Neuronal stem cell (in vitro differentiated cells): ENCODE data around the gene GRWD1.
A peak's percentile ranks its signal among the peaks of the same experiment; 100 is the strongest.

Experiments used
- DNase-seq: peaks from one replicate; pipeline ENCODE4 v3.0.0-alpha.2; 2013; ENCODE audit warnings: low spot score
- H2AFZ ChIP-seq: one replicate; pipeline ENCODE4 v1.6.1; 2013; ENCODE audit warnings: mild to moderate bottlenecking, low read length, inconsistent platforms
- H2AK5ac ChIP-seq: 2 replicates; pipeline ENCODE4 v1.6.1; 2013; ENCODE audit warnings: low read depth, mild to moderate bottlenecking, inconsistent platforms, low read length, moderate library complexity, mixed read lengths
- H2BK120ac ChIP-seq: 2 replicates; pipeline ENCODE4 v1.6.1; 2013; ENCODE audit warnings: low read depth, mild to moderate bottlenecking, inconsistent platforms, low read length, moderate library complexity, mixed read lengths
- H2BK12ac ChIP-seq: one replicate; pipeline ENCODE4 v1.6.1; 2013; ENCODE audit warnings: low read length, inconsistent platforms
- H2BK15ac ChIP-seq: 2 replicates; pipeline ENCODE4 v1.6.1; 2013; ENCODE audit warnings: mild to moderate bottlenecking, low read length, inconsistent platforms, mixed read lengths
- H2BK5ac ChIP-seq: one replicate; pipeline ENCODE4 v1.6.1; 2013; ENCODE audit warnings: inconsistent platforms, mild to moderate bottlenecking, low read length, moderate library complexity
- H3K14ac ChIP-seq: one replicate; pipeline ENCODE4 v1.6.1; 2013; ENCODE audit warnings: low read length, inconsistent platforms
- H3K18ac ChIP-seq: 2 replicates; pipeline ENCODE4 v1.6.1; 2013; ENCODE audit warnings: low read length, inconsistent platforms
- H3K23ac ChIP-seq: 2 replicates; pipeline ENCODE4 v1.6.1; 2013; ENCODE audit warnings: low read depth, mild to moderate bottlenecking, mixed read lengths, low read length, inconsistent platforms; ENCODE audit not compliant: poor library complexity
- H3K27ac ChIP-seq: replicated peaks from 3 replicates; pipeline ENCODE4 v1.5.1; 2013; ENCODE audit warnings: low read length, inconsistent platforms
- H3K27me3 ChIP-seq, 3 experiments: 2 replicates each; pipeline ENCODE4 v1.6.1; 2013; ENCODE audit warnings: low read length in 3 of 3, mild to moderate bottlenecking in 2 of 3, inconsistent platforms in 1 of 3, low read depth in 1 of 3, mixed read lengths in 1 of 3, moderate library complexity in 1 of 3; ENCODE audit not compliant: control insufficient read depth in 3 of 3, insufficient read depth in 3 of 3
- H3K36me3 ChIP-seq, 2 donors: replicated peaks in 1 of 2; 2 replicates each; pipeline ENCODE4 v1.6.1; 2013; ENCODE audit warnings: low read length in 2 of 2; ENCODE audit not compliant: control insufficient read depth in 2 of 2, insufficient read depth in 2 of 2
- H3K4ac ChIP-seq: 2 replicates; pipeline ENCODE4 v1.6.1; 2013; ENCODE audit warnings: inconsistent platforms, mild to moderate bottlenecking, low read length, moderate library complexity
- H3K4me1 ChIP-seq, 2 donors: 1 replicate in 1 of 2; 2 replicates in 1 of 2; pipeline ENCODE4 v1.6.1; 2013; ENCODE audit warnings: low read length in 2 of 2, low read depth in 1 of 2; ENCODE audit not compliant: control insufficient read depth in 2 of 2, insufficient read depth in 1 of 2
- H3K4me2 ChIP-seq: one replicate; pipeline ENCODE4 v1.6.1; 2013; ENCODE audit warnings: mild to moderate bottlenecking, low read length, inconsistent platforms; ENCODE audit not compliant: insufficient read depth, poor library complexity, severe bottlenecking
- H3K4me3 ChIP-seq, 2 donors: 2 replicates each; pipeline ENCODE4 v1.5.1; 2013; ENCODE audit warnings: low read length in 2 of 2, mild to moderate bottlenecking in 2 of 2, inconsistent platforms in 1 of 2, moderate library complexity in 1 of 2
- H3K79me1 ChIP-seq: one replicate; pipeline ENCODE4 v1.6.1; 2013; ENCODE audit warnings: low read depth, mild to moderate bottlenecking, inconsistent platforms, low read length, moderate library complexity
- H3K9ac ChIP-seq: one replicate; pipeline ENCODE4 v1.6.1; 2013; ENCODE audit warnings: mild to moderate bottlenecking, low read depth, low read length, inconsistent platforms; ENCODE audit not compliant: poor library complexity
- H3K9me3 ChIP-seq, 2 donors: replicated peaks in 1 of 2; 2 replicates each; pipeline versions ENCODE3 to v1.6.1; 2013; ENCODE audit warnings: low read length in 2 of 2, mild to moderate bottlenecking in 2 of 2, inconsistent platforms in 1 of 2, low read depth in 1 of 2, mixed read lengths in 1 of 2, moderate library complexity in 1 of 2; ENCODE audit not compliant: control insufficient read depth in 2 of 2, insufficient read depth in 1 of 2
- H4K8ac ChIP-seq: one replicate; pipeline ENCODE4 v1.6.1; 2013; ENCODE audit warnings: low read depth, mild to moderate bottlenecking, inconsistent platforms, low read length, moderate library complexity
- H4K91ac ChIP-seq: one replicate; pipeline ENCODE4 v1.6.1; 2013; ENCODE audit warnings: low read length, low read depth, mild to moderate bottlenecking, inconsistent platforms; ENCODE audit not compliant: poor library complexity
- WGBS, 2 donors: extraction: QIAGEN DNeasy Blood & Tissue Kit; methylation state at CpG; one replicate each; pipeline ENCODE4 v1.1.7; 2013; ENCODE audit warnings: missing lambda C conversion rate in 2 of 2, mixed read lengths in 1 of 2; ENCODE audit not compliant: insufficient read length in 2 of 2, insufficient replicate concordance in 1 of 2; ENCODE audit errors: extremely low coverage in 2 of 2; 5-methylcytosine and 5-hydroxymethylcytosine counted together

Gene GRWD1

DNA sequence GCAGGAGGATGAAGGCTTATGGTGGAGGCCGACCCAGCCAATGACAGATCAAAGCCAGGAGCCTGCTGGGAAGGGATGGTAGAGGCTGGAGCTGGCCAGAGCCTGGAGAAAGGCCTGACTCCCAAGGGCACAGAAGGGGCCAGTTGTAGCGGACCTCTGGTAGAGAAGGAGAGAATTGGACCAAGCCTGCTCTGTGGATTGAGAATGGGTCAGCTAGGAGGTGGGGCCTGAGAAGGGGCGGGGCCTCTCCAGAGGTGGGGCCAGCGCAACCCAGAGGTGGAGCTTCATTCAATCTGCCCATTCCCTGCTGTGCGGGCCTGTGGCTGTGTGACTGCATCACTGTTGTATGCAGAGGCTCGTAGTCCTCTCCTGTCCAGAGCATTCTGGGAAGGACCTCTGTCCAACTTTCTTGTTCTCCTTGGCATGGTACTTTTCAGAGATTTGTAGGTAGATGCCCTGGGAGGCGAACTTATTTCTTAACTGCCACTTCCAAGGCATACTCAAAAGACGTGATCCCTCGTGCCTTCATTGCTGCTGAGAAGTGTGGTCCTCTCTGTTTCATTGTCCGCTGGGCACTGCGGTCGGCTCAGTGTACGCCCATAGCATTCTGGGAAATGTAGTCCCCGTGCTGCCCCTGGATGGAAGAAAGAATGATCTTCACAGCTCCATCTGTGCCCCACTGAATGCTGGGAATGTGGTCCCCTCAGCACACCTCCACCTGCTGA, 45.6 kb upstream of the GRWD1 start:
- peaks cover 11 to 36% (median 32%) of the 10 kb centered on the region in 3 experiments for H3K27me3 ChIP-seq
- H2BK12ac ChIP-seq = no peak overlapping the region
- peak overlapping the region; percentile 56 for H3K27ac ChIP-seq
- H2BK15ac ChIP-seq = no peak overlapping the region
- no peak overlapping the region for H3K14ac ChIP-seq
- H3K9me3 ChIP-seq = no peaks in the 10 kb centered on the region
- DNase-seq = no peak
- no peak overlapping the region for H4K8ac ChIP-seq
- H2BK120ac ChIP-seq = no peak overlapping the region
- H2BK5ac ChIP-seq = no peak overlapping the region
- H4K91ac ChIP-seq = no peak overlapping the region
- H2AK5ac ChIP-seq = peak overlapping the region; percentile 46
- H3K9ac ChIP-seq = no peak overlapping the region
- H3K4ac ChIP-seq = no peak overlapping the region
- WGBS, 2 donors = no CpG with 5 or more reads among the region's 14 CpGs
- peak overlapping the region; percentile 44 for H3K18ac ChIP-seq
- peak overlapping the region; percentile 70 for H2AFZ ChIP-seq
- H3K4me1 ChIP-seq = peaks cover 19 to 20% of the 10 kb centered on the region in 2 donors
- H3K36me3 ChIP-seq = no peaks in the 10 kb centered on the region
- no peaks in the 10 kb centered on the region for H3K79me1 ChIP-seq
- no peak overlapping the region for H3K23ac ChIP-seq
- peak overlapping the region; percentile 35 for H3K4me2 ChIP-seq
- H3K4me3 ChIP-seq = peak overlapping the region in 1 of 2 donors; percentile 44

DNA sequence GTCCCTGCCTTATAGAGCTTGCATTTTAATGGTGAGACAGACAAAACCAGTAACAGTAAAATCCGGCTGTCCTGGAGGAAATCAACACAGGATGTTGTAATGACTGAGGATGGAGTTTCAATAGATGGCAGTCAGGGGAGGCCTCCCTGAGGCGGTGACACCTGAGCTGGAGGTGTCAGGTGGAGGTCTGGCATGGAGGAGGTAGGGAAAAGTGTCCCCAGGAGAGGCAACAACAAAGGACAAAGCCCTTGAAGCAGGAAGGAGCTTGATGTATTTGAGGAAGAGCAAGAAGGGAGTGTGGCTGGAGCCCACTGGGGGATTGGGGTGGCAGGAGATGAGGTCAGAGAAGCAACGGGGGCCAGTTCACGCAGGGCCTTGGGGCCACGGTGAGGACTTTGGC, 44.5 kb upstream of the GRWD1 start:
- Histone ChIP-seq H3K9ac (no peak overlapping the region), H3K79me1 (no peaks in the 10 kb centered on the region), H2BK5ac (no peak overlapping the region), H3K18ac (no peak overlapping the region), H3K27me3 (peaks cover 5 to 25% (median 21%) of the 10 kb centered on the region in 3 experiments), H3K9me3 (no peaks in the 10 kb centered on the region), H4K8ac (no peak overlapping the region), H2BK12ac (no peak overlapping the region), H3K27ac (no peak overlapping the region), H2AK5ac (peak overlapping the region; percentile 71), H3K4ac (no peak overlapping the region), H2AFZ (no peak overlapping the region), H3K36me3 (no peaks in the 10 kb centered on the region), H3K4me3 (no peak overlapping the region), H3K14ac (no peak overlapping the region), H2BK120ac (no peak overlapping the region), H4K91ac (no peak overlapping the region), H3K4me1 (peaks cover 11 to 19% of the 10 kb centered on the region in 2 donors), H3K23ac (no peak overlapping the region), H3K4me2 (no peak overlapping the region), H2BK15ac (no peak overlapping the region)
- WGBS, 2 donors = no CpG with 5 or more reads among the region's 5 CpGs
- DNase-seq = no peak

DNA sequence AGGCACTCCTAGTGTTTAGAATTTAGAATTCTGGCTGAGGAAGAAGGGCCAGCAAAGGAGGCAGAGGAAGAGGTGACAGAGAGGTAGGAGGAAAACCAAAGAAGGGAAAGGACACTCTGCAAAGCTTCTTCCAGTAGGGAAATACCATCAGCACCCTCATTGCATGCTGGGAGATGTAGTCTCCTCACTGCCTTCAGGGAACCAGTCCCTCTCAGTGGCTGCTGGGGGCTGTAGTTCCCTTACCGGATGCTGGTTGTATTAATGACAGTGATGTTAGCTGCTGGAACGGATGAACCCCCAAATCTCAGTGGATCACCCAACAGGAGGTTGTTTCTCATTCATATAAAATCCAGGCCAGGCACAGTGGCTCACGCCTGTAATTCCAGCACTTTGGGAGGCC, 42.2 kb upstream of the GRWD1 start:
- Histone ChIP-seq H2BK5ac (no peak overlapping the region), H3K4ac (no peak overlapping the region), H3K27ac (no peak overlapping the region), H3K36me3 (no peaks in the 10 kb centered on the region), H3K79me1 (no peaks in the 10 kb centered on the region), H2BK15ac (no peak overlapping the region), H4K91ac (no peak overlapping the region), H3K4me3 (no peak overlapping the region), H3K4me2 (no peak overlapping the region), H2BK120ac (no peak overlapping the region), H3K27me3 (peaks cover 0 to 2% (median under 1%) of the 10 kb centered on the region in 3 experiments), H3K23ac (no peak overlapping the region), H2AFZ (peak overlapping the region; percentile 77), H3K4me1 (peaks cover 0 to 7% of the 10 kb centered on the region in 2 donors), H4K8ac (no peak overlapping the region), H3K9me3 (no peaks in the 10 kb centered on the region), H2BK12ac (no peak overlapping the region), H3K18ac (no peak overlapping the region), H2AK5ac (no peak overlapping the region), H3K14ac (no peak overlapping the region), H3K9ac (no peak overlapping the region)
- no CpG with 5 or more reads among the region's 3 CpGs for WGBS, 2 donors
- no peak for DNase-seq

DNA sequence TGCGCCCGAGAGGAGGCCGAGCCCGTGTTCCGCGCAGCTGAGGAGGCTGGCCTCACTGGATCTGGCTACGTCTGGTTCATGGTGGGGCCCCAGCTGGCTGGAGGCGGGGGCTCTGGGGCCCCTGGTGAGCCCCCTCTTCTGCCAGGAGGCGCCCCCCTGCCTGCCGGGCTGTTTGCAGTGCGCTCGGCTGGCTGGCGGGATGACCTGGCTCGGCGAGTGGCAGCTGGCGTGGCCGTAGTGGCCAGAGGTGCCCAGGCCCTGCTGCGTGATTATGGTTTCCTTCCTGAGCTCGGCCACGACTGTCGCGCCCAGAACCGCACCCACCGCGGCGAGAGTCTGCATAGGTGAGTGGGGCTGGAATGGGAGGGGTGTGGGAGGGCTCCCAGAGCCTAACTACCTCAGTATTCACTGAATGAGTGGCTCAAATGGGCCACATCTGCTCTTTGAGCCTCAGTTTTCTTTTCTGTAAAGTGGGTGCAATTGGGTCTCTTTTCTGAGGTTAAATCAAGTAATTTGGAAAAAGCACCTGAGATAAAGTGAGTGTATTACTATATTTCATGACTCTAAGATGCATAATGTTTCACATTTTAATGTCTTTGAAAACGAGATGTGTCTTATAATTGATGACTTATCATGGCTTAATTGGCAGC, 40.6 kb upstream of the GRWD1 start:
- Histone ChIP-seq H3K79me1 (no peaks in the 10 kb centered on the region), H3K14ac (peak overlapping the region; percentile 78), H3K18ac (peak overlapping the region; percentile 84), H2AFZ (no peak overlapping the region), H3K27me3 (no peaks in the 10 kb centered on the region), H3K36me3 (no peaks in the 10 kb centered on the region), H2AK5ac (peak overlapping the region; percentile 93), H3K4ac (peak overlapping the region; percentile 59), H2BK12ac (no peak overlapping the region), H2BK120ac (no peak overlapping the region), H2BK5ac (peak overlapping the region; percentile 77), H3K9ac (peak overlapping the region; percentile 56), H3K27ac (no peak overlapping the region), H2BK15ac (peak overlapping the region; percentile 91), H3K9me3 (no peaks in the 10 kb centered on the region), H3K23ac (peak overlapping the region; percentile 67), H4K8ac (no peak overlapping the region), H3K4me1 (peaks cover 0 to 3% of the 10 kb centered on the region in 2 donors), H4K91ac (no peak overlapping the region), H3K4me2 (no peak overlapping the region), H3K4me3 (no peak overlapping the region)
- no peak for DNase-seq
- WGBS, 2 donors = no CpG with 5 or more reads among the region's 27 CpGs
